GM18517 (cell line): ENCODE data around the gene CDC6.

Source experiments
- ATAC-seq: cut with Tn5 transposase; IDR thresholded peaks from one replicate; pipeline ENCODE4 v1.9.1; 2021; ENCODE audit warnings: mild to moderate bottlenecking, moderate library complexity; ENCODE audit not compliant: unreplicated experiment

The CDC6 gene

DNA sequence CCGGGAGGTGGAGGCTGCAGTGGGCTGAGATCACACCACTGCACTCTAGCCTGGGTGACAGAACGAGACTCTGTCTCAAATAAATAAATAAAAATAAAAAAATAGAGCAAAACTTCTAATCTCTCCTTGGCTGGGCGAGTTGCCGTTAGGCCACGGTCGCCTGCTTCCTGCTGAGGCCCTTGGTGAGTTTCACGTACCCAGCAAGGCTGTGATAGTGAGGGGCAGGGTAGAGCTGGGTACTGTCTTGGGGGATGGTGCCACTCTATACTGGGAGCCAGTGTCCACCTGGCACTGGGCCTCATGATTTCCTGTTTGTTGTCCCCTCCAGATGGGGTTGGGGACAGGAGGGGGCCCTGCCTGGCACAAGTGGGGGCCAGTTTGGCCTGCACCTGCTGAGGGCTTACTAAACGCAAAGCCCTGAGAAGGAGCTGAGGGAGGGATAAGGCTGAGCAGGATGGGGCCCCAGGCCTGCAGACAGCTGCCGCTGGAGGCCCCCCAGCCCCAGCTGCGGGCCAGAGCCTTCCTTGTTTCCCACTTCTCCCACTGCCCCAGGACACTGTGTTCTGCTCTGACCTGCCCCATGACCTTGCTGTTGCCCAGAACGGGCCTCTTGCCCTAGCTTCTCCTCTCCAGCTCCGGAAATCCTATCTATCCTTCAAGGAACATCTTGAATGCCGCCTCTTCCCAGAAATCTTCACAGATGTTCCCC, 51.4 kb downstream of the CDC6 start:
- ATAC-seq = no peak

DNA sequence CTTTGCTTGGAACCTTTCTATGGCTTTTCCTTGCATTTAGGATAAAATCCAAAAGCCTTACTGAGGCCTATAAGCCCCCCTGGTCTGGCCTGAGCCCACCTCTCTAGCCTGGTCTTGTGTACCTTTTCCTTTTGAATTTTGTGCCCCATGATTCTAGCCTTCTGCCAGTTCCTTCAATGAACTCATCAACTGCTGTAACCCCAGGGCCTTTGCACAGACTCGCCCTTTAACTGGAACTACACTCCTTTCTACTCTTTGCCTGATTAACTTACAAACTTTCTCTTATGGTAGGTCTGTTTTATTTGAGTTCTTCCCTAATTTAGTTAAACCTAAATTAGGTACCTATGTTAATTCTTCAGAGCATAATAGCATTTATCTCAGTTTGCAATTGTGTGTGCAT, 52.6 kb downstream of the CDC6 start:
- no peak for ATAC-seq

DNA sequence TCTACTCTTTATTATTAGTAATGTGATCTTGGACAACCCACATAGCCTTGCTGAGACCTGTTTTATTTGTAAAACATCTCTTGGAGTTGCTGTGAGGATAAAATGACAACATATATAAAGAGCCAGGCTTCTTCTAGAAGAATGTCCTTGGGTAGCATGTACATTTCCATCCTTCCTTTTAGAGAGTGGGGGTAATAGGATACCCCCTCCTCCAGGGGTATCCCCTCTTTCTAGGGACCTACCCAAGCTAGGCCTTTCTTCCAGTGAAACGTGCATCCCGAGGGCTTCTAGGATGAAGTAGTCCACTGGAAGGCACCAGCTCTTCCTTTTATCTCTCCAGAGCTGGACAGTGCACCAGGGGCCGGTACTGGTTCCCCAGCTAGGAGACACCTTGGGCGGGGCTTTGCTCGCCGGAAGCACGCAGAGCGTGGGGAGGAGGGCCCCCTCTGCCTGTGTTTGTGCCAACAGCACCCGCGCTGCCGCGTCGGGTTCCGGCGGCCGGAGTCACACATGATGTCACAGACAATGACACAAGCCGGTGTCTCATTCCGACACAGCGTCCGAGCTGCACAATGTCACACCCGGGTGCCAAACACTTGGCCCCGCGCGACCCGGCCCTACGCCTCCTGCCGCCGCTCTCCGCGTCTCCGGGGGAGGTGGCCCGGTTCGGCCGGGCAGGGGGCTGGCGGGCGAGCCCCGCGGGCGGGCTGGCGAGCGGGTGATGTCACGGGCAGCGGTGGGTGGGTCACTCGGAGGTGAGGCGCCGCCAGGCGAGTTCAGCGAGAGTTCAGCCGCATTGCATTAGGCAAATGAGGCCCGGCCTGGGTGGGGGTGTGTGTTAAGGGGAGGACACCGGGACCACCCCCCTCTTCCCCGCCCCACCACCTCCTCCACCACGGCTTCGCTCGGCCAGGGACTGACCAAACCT, 53.5 kb downstream of the CDC6 start:
- ATAC-seq = peak; percentile 80

DNA sequence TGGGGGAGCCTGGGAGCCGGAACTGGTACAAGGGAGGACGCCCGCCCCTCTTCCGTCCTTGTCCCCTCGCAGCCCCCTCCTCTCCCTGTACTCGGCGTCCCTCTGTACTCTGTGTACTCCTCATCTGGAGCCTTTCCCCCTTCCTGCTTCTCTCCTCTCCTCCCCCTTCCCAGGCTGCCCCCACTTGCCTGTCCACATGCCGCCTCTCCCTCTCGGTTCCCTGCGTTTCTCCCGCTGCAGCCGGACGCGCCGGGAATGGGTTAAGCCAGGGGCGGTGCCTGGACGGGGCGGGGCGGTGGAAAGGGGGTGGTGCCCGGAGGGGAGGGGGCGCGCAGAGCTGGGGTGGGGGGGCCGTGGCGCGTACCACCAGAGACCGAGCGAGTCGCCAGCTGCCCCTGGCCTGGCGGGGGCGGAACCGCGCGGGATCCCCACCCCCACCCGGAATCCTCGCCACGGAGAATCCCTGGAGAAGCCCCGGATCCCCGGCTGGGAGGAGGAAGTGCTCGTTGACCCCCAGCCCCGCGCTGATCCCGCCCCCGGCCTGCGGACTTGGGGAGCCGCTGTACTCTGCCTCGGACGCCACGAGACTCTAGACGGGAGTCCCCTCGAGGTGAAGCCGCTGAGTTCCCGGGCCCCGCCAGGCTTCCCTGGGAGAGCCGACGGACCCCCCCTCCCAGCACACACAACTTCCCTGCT, 54.3 kb downstream of the CDC6 start:
- no peak for ATAC-seq

DNA sequence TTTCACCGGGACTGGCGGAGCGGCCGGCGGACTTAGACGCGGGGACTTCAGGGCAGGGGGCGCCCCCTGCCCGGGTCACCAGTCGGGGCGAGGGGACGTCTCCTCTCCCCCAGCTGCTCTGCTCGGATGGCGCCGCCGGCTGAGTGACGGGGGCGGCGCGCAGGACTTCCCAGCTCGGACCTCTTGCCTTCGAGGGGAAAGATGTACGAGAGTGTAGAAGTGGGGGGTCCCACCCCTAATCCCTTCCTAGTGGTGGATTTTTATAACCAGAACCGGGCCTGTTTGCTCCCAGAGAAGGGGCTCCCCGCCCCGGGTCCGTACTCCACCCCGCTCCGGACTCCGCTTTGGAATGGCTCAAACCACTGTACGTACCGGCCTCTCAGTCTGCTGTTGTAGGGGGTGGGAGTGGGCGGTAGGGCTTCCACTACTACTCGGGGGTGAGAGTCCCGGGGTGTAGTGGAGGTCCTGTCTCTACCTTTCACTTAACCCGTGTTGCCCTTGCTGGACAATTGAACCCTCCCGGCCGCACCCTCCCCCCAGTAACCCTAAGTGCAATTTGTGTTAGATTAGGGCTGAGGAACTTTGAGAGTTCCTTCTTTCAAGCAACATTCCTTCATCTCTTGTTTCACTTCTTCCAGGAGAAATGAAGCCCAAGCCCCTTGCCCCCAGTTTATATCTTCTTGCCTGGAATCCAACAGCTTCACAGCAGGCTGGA, 55.0 kb downstream of the CDC6 start:
- ATAC-seq = no peak

DNA sequence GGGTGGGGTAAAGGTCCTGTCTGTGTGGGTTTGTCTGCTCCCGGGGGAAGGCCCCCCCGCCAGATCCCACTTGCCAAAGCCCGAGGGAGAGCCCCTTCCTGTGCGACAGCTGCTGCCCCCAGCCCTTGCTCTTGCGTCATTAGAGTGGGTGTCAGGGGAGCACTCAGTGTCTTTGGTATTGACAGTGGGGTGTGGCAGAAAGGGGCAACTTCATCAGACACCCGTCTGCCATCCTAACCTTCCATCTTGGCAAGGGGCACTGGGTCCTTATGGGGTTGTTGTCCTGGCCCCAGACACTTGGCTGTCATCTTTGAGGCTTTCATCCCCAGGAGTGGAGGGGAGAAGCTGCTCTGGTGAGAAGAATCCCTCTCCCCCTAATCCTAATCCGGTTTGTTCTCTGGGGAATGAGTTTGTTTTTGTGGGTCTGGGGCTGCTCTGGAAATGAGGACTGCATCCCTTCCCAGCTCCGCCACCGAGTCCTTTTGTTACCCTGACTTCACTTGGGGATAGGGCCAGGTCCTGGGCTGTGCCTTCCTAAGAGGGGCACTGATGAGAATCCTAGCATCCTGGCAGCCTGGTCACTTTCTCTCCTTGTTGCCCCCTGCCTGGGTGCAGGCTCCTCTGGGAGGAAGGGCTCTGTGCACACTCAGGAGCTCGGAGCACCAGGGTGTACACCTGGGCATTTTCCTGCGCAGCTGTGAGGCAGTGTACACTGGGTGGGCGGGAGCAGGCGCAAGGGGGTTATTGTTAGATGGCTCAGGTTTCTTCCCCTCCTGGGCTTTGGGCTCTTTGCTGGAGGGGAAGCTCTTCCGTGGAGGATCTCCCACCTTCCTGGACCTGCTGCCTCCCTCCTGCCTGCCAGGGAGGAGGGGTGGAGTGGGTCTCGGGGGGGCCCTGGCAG, 55.8 kb downstream of the CDC6 start:
- no peak for ATAC-seq

DNA sequence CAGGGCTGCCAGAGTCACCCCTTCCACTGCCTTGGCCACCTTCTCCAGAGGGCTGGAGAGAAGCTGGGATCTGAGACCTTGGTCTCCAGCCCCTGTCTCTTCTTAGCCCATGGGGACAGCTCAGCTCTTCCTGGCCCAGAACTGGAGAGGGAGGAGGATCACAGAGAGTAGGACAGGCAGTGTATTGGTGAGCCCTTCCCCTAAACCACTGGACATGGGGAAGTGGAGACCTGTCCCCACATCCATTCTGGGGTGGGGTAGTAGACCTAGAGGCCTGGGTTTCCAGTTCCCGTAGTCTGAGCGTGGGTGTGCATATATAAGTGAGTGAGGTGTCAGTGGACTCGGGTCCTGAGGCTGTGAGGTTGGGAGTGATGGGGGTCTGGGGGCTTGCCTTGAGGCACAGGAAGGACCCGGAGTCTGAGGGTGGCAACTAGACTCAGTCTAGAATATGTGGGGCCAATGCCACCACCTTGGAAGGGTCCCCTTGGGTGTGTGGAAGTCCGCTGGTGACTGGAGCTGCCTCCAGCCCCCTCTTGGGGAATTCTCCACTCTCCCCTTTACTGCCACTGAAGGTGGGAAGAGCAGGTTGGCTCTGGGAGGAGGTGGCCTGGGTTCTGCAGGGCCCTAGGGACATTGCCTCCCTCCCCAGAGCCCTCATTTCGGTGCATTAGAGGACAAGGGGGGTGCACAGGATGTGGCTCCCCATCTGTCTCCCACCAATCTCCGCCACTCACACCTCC, 56.9 kb downstream of the CDC6 start:
- no peak for ATAC-seq

DNA sequence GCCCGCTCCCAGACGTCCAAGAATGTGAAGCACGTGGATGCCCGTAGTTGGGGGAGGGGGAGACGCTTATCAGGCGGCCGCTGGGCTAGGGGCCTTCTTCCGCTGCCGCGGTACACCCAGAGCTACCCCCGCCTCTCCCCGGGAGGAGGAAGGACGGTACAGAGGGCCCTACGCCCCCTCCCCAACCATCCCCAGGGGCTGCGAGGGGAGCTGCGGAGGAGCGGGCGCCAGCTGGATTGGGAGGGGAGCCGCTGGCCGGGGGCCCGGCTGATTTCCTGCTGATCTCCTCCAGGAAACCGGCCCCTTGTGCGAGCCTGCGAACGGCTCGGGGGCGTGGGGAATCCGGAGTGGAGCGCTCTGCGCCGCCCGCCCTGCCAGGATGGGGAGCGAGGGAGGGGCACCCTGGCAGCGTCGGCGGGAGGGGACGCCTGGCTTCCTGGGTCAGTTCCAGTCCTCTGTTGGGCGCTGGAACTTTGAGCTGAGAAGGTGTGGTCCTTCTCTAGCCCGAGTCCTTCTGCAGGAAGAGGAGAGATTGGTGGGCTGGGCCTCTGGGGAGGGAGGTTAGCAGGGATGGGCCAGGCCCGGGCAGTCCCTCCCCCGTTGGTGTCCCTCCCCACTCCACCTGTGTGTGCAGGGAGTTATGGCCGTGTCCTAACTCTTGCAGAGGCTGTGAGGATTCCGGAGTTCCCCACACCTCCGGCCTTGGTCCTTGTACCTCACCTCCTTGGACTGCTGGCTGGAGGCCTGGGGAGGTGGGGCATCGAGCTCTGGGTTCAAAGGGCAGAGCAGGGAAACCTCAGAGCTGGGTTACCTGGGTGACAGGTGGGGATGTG, 57.7 kb downstream of the CDC6 start:
- ATAC-seq = no peak

DNA sequence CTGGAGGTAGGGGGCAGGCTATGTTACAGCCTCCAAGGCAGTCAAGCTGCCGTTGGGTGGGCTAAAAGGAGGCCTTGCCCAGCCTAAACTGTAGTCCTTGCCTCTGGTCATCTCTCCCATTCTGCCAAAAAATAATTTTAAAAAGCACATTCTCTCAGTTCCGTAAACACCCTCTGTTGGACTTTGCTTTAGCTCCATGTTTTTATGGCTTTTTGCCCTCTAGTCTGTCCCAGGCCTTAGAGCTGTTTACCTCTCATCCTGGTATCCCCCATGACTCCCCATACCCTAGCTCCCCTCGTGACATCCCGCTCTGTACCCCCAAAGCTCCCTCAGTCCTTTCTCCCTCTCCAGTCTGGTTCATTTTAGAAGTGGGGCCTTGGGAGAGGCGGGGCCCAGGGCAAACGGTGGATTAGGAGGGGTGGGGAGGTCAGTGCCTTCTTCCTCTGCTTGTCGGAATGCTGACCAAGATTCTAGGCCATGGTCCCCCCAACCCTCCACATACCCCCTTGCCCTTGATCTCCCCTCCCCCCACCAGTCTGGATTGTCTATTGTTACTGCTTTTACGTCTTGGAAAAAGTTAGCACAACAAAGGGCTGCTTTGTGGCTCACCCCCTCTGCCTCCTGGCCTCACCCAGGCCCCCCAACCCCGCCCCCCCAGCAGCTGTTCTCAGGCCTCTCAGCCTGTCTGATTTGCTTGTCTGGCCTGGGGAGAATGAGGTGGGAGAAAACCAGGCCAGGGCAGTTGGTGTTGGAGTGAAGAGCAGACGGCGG, 58.5 kb downstream of the CDC6 start:
- no peak for ATAC-seq

DNA sequence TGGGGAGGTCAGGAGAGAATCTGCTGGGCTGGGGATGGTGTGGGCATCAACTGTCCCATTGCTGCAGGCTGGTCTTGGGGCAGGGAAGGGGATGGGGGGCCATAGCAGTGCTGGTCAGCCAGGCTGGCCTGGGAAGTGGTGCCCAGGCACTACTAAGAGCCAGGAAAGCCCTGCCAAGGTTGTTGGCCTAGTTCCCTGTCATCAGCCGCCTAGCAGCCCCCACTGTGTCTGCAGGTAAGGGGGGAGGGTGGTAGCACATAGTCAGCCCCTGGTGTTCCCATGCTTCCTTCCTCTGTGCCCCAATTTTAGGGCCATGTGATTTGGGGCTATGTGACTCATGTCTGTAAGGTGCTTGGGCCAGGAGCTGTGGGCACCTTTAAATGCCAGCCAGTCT, 59.1 kb downstream of the CDC6 start:
- no peak for ATAC-seq

DNA sequence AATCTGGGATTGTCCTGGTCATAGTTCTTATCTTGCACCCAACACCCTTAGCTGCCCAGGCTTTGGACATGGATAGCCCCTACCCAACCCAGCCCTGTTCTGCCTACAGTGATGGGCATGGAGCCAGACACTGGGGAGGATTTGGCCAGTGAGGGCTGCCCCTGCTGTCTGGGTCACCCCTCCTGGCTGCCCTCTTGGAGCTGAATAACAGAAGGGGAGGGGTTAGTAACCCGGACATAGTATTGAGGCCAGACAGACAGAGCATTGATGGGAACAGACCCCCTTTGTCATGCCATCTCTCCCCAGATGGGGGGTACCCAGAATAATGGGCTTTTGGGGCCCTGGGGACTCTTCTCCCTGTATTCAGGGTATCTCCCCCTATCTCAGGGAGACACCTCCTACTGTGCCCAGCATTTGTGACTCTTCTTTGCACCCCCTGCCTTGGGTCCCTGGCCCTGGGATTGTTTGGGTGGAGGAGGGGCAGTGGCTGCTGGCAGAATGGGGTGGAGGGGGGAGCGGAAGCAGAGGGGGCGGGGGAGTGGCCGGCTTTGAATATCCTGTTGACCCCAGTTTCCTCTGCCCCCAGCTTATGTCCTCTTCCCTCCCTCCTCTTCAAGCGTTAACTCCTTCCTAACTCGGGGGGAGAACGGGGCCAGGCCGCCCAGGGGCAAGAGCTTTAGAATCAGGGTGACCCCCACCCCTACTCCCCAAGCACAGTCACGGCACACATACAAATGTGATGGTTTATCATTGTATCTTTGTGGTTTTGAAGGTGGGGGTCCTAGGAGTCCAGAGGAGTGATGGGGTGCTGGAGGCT, 59.8 kb downstream of the CDC6 start:
- no peak for ATAC-seq

DNA sequence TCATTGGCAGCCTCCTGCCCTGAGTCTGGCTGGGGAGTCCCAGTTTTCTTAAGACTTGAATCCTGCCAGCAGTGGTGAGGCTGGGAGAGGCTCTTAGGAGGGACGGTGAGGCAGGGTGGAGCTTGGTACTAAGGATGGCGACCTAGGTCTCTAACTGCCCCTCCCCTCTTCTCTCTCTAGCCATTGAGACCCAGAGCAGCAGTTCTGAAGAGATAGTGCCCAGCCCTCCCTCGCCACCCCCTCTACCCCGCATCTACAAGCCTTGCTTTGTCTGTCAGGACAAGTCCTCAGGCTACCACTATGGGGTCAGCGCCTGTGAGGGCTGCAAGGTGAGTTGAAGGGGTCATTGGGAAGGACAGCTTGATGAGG, 60.4 kb downstream of the CDC6 start:
- ATAC-seq = no peak

DNA sequence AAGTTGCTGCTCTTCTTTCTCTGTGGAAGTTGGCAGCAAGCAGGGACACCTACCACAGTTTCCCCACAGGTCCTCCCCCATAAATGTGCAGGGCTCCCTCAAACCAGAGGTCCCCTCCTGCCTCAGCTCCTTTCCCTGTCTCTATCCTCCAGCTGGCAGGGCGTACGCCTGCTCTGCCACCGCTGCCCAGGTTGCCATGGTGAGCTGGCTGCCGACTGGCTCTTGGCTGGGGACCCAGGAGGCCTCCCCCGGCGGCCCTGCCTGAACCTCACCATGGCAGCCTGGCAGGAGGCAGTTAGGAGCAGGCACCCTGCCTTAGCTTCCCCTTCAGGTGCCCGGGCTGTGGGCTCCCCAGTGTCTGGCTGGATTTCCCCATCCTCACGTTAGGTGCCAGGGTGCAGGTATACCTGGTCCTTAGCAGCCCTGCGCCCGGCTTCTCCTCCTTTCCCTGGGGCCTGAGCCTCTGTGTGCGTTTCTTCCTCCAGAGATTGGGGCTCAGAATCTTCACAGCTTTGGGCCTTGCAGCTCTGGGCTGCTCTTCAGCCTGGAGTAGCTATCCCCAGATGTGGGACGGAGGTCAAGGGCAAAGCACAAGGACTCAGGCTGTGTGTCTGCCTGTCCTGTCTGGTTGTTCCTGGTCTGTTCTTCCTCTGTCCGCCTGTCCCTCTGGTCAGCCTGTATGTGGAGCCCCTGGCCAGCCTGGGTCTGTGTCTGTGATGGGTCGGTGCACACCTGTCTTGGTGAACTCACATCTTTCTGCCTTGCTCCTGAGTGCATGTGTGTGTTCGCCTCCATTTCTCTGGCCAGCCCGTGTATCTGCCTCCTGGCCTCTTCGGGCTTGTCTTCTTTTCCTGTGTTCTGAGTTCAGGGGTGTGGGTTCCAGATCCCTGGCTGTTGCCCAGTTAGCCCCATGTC, 61.1 kb downstream of the CDC6 start:
- ATAC-seq = no peak

DNA sequence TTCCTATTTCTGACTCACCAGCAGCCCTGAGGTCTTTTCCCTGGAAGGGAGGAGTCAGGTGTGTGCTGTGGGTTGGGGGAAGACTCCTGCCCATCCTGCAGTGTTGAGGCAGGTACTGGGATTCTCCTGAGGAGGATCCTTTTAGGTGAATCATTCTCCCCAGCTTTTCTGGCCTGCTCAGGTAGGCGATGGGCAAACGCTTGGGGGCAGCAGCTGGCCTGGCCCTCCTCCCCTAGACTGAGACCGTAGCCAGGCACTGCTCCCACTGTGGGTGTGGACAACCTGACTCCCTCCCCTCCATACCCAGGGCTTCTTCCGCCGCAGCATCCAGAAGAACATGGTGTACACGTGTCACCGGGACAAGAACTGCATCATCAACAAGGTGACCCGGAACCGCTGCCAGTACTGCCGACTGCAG, 61.8 kb downstream of the CDC6 start:
- no peak for ATAC-seq

DNA sequence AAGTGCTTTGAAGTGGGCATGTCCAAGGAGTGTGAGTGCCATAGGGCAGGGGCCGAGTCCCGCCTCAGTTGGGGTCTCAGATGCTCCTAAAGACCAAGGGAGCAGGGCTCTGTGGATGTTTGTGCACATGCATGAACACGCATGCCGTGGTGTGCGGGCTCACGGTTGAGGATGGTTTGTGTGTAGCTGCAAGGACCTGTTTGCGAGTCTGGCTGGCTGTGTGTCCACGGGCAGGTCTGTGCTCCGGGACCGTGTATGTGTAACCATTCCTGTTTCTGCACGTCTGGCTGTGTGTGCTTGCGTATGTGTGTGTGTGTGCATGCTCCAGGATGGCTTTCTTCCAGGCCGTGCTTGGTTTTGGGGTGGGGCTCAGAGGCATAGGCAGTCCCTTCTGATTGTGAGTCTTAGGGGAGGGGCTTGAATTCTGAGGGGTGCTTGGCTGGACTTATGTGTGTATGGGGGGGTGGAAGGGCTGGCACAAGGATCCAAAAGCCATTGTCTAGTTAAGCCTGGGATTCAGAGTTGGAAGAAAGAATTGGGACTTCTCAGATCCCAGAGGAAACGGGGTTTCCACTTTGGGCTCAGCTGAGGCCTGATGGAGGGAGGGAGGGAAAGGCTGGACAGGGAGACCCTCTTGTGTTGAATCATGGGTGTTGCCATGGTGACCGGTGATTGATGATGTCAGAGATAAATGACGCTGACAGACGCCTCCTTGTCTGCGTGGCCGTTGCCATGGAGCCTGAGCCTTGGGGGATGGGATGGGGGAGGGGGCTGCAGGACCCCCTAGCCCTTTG, 62.4 kb downstream of the CDC6 start:
- ATAC-seq = no peak
